ENCODE results near the gene GIGYF2.
A peak's percentile ranks its signal among the peaks of the same experiment; 100 is the strongest.

GIGYF2 gene

DNA sequence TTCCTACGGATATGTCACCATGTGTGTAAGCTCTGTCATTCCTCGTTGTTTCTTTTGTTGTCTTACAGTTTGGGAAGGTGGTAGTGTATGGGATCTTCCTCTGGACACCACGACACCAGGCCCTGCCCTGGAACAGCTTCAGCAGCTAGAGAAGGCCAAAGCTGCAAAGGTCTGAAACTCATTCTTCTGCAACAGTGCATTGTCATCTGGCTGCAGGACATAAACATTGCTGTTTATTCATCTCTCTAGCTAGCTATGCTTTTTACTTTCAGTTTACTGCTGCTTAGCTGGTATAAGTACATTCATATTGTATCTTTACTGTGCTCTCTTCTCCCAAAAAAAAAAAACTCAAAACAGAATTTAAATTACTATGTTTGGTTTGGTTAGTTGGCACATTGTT is 118.4 kb downstream of the GIGYF2 start:
- H3K4me3 ChIP-seq (ENCODE audit: low read depth, low read length) = no peak overlapping the region
- no peak for DNase-seq (ENCODE audit: low read depth)
- no peak for TF ChIP-seq CTCF (IDR thresholded peaks at IDR 0.05; ENCODE audit: control insufficient read depth, extremely low read depth, insufficient read depth)

DNA sequence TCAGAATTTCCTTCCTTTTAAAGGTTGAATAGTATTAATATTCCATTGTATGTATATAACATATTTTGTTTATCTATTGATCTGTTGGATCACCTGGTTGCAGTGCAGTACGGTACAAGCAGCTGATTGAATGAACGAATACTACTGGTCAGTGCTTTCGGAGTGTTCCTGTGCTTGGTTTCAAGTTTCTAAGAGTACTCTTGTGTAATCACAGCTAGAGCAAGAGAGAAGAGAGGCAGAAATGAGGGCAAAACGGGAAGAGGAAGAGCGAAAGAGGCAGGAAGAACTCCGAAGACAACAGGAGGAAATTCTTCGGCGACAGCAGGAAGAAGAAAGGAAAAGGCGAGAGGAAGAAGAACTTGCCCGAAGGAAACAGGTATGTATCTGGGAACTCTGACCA is 119.5 kb downstream of the GIGYF2 start:
- no peak for TF ChIP-seq CTCF (IDR thresholded peaks at IDR 0.05; ENCODE audit: control insufficient read depth, extremely low read depth, insufficient read depth)
- no peak overlapping the region for H3K4me3 ChIP-seq (ENCODE audit: low read depth, low read length)
- DNase-seq (ENCODE audit: low read depth) = no peak

- no peak overlapping the region for H3K4me3 ChIP-seq (ENCODE audit: low read depth, low read length)
- no peak for TF ChIP-seq CTCF (IDR thresholded peaks at IDR 0.05; ENCODE audit: control insufficient read depth, extremely low read depth, insufficient read depth)
- no peak for DNase-seq (ENCODE audit: low read depth)
Observed at GRCh38 chr2:232817756-232818155, 120.6 kb downstream of the GIGYF2 start.

DNA sequence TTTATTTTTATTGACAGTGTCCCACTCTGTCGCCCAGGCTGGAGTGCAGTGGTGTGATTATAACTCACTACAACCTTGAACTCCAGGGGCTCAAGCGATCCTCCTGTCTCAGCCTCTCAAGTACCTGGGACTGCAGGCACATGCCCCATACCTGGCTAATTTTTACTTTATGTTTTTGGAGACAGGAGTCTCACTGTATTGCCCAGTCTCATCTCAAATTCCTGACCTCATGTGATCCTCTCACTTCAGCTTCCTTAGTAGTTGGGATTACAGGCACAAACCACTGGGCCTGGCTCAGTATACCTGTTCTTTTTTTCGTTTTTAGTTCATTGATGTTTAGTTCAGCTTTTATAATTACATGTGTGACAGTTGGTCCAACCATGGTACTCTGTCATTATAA is 132.9 kb downstream of the GIGYF2 start:
- H3K4me3 ChIP-seq (ENCODE audit: low read depth, low read length) = no peak overlapping the region
- no peak for TF ChIP-seq CTCF (IDR thresholded peaks at IDR 0.05; ENCODE audit: control insufficient read depth, extremely low read depth, insufficient read depth)
- DNase-seq (ENCODE audit: low read depth) = no peak

DNA sequence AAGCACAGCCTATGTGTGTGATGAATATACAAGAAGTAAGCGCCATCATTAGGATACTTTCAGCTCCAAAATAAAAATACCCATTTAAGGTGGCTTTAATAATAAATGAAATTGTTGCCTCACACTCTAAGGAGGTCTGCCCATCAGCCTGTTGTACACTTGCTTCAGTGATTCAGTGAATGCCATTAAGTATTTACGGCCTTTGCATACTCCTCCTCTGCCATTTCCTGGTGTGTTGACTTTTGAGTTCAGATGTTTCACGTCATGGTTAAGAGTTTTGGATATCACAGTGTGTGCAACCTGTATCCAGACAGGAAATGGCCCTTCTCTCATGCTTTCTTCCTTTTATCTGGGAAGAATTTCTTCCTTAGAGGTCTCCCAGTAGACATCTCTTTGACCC is 134.4 kb downstream of the GIGYF2 start:
- no peak overlapping the region for H3K4me3 ChIP-seq (ENCODE audit: low read depth, low read length)
- DNase-seq (ENCODE audit: low read depth) = no peak
- TF ChIP-seq CTCF (IDR thresholded peaks at IDR 0.05; ENCODE audit: control insufficient read depth, extremely low read depth, insufficient read depth) = no peak

- TF ChIP-seq CTCF (IDR thresholded peaks at IDR 0.05; ENCODE audit: control insufficient read depth, extremely low read depth, insufficient read depth) = no peak
- H3K4me3 ChIP-seq (ENCODE audit: low read depth, low read length) = no peak overlapping the region; the same call in 1 of the 2 replicates
- peak; percentile 8 for DNase-seq (ENCODE audit: low read depth)
Observed at GRCh38 chr2:232833830-232834229, 136.7 kb downstream of the GIGYF2 start.

DNA sequence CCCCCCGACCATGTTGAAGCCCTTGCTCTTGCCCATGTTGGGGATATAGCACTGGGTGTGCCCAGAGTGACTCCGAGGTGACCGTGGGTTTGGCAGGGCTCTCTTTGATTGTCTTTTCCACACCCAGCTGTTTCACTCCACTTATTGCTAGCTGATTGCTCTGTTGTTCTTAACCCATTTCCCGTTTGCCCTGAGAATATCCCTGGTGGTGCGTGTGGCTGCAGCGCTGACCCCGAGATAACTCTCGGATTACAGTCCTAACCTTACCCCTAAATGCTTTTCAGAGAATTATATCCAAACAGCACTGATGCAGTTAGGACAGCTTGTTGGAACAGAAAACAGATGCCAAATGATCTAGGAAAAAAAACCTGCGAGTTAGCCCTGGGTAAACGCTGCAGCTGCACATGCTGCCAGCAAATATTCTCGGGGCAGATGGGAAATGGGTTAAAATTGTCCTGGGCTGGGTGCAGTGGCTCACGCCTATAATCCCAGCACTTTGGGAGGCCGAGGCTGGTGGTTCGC is 138.6 kb downstream of the GIGYF2 start:
- TF ChIP-seq CTCF (IDR thresholded peaks at IDR 0.05; ENCODE audit: control insufficient read depth, extremely low read depth, insufficient read depth) = no peak
- no peak for DNase-seq (ENCODE audit: low read depth)
- no peak overlapping the region for H3K4me3 ChIP-seq (ENCODE audit: low read depth, low read length)

Measured in LNCaP clone FGC (cell line).